Bronchial smooth muscle cell (primary cell): ENCODE measurements around the gene OTP. TPM values are rescaled to one million over a fixed set of nuclear protein-coding genes. Genes with fewer than 3 reads are reported as not detected.

Experiments used
- total RNA-seq: library from RNA; depleted of rRNA; stranded (reverse); fragments of >200 nt; gene quantifications from 2 replicates; pipeline ENCODE4 v1.2.1, GENCODE V29; 2014

The OTP gene
- total RNA-seq = not detected in 2 replicates

DNA sequence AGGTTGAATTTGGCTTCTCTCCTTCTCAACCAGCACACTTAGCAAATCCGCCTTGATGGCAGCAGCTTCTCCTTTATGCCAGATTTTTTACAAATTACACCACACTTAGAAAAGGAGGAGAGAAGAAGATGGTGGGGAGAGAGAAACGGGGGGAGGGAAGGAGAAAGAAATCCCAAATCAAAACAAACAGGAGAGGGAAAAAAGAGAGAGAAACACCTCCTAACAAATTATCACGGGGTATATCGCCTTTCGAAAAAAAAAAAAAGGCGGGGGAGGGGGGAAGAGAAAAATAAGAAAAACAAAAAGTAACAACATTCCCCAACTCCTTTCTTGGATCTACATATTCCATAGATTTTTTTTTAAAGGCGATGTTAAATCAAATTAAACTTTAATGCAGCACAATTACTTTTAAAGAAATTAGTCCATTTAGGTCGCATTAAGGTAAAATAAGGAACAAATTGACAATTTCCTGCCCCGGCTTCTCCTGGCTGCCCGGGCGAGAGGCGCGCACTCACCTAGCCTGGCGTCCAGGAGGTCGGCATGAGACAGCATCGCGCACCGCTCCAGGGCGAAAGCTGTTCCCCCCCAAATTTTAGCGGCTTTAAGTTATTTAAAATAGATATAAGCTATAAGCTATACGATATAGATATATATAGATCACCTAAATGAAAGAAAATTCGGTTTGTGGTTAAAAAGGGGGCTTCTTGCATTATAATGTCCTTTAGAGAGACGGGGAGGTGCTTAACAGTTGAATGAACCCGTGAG, at the start of gene OTP:
Gene OTP (minus strand): TSS at position 716 of the 765 bp plus-strand sequence. CDS start 164 bp downstream, at position 552.

Other genes with a start within 250 kb of the OTP start
- gene WDR41, start 146.4 kb downstream of the OTP start, total RNA-seq = 104 and 113 TPM in 2 replicates
- gene TBCA, start 137.6 kb upstream of the OTP start, total RNA-seq = 98.3 and 112 TPM in 2 replicates